ENCODE measurements around the gene WIPF1.

The WIPF1 gene

GRCh38 chr2:174618179-174618578, 20.6 kb upstream of the WIPF1 start:
- no peak for DNase-seq (ENCODE audit: low read depth)

GRCh38 chr2:174617718-174618117, 20.1 kb upstream of the WIPF1 start:
- DNase-seq (ENCODE audit: low read depth), result no peak

GRCh38 chr2:174617120-174617519, 19.5 kb upstream of the WIPF1 start:
- no peak for DNase-seq (ENCODE audit: low read depth)

- DNase-seq (ENCODE audit: low read depth), result no peak
These were observed 18.4 kb upstream of the WIPF1 start for GRCh38 chr2:174615871-174616436.

GRCh38 chr2:174614261-174614660, 16.7 kb upstream of the WIPF1 start:
- no peak for DNase-seq (ENCODE audit: low read depth)

- DNase-seq (ENCODE audit: low read depth), result no peak
These were observed 15.9 kb upstream of the WIPF1 start for GRCh38 chr2:174613531-174613930.

GRCh38 chr2:174612970-174613369, 15.4 kb upstream of the WIPF1 start:
- no peak for DNase-seq (ENCODE audit: low read depth)

GRCh38 chr2:174611854-174612253, 14.2 kb upstream of the WIPF1 start:
- no peak for DNase-seq (ENCODE audit: low read depth)

GRCh38 chr2:174611006-174611405, 13.4 kb upstream of the WIPF1 start:
- DNase-seq (ENCODE audit: low read depth), result no peak

- no peak for DNase-seq (ENCODE audit: low read depth)
These were observed 12.8 kb upstream of the WIPF1 start for GRCh38 chr2:174610243-174610995.

- DNase-seq (ENCODE audit: low read depth), result no peak
These were observed 11.7 kb upstream of the WIPF1 start for GRCh38 chr2:174609261-174609660.

GRCh38 chr2:174608866-174609214, 11.2 kb upstream of the WIPF1 start:
- DNase-seq (ENCODE audit: low read depth), result no peak

- DNase-seq (ENCODE audit: low read depth), result no peak
These were observed 10.6 kb upstream of the WIPF1 start for GRCh38 chr2:174607989-174608865.

- DNase-seq (ENCODE audit: low read depth), result no peak
These were observed 10.0 kb upstream of the WIPF1 start for GRCh38 chr2:174607584-174607983.

GRCh38 chr2:174606336-174606735, 8.7 kb upstream of the WIPF1 start:
- DNase-seq (ENCODE audit: low read depth), result no peak

- DNase-seq (ENCODE audit: low read depth), result no peak
These were observed 8.1 kb upstream of the WIPF1 start for GRCh38 chr2:174605687-174606086.

GRCh38 chr2:174603280-174603679, 5.7 kb upstream of the WIPF1 start:
- no peak for DNase-seq (ENCODE audit: low read depth)

GRCh38 chr2:174602745-174603144, 5.1 kb upstream of the WIPF1 start:
- DNase-seq (ENCODE audit: low read depth), result no peak

- no peak for DNase-seq (ENCODE audit: low read depth)
These were observed 2.7 kb upstream of the WIPF1 start for GRCh38 chr2:174600349-174600748.

GRCh38 chr2:174599310-174599921, 1.8 kb upstream of the WIPF1 start:
- DNase-seq (ENCODE audit: low read depth), result no peak

- DNase-seq (ENCODE audit: low read depth), result no peak
These were observed 627 bp downstream of the WIPF1 start for GRCh38 chr2:174597009-174597344.

GRCh38 chr2:174595891-174596397, 1.7 kb downstream of the WIPF1 start:
- DNase-seq (ENCODE audit: low read depth), result no peak
